MCF 10A (cell line): ENCODE results near the gene RAD1. TPM values are rescaled to one million over a fixed set of nuclear protein-coding genes. Genes with fewer than 3 reads are reported as not detected.
A peak's percentile ranks its signal among the peaks of the same experiment; 100 is the strongest.

Experiments
- BruUV-seq: library from RNA; stranded (reverse); fragments of 400-500 nt; replicated peaks from 2 replicates; lab custom pipeline; 2021; lab: Mats Ljungman, UMichigan
- CTCF ChIA-PET: fragments of 300-600 bp; sonication (Branson Sonifier 250); formaldehyde crosslinking; extraction: SDS; loops from one replicate; lab custom pipeline; 2021; ENCODE audit warnings: antibody characterized with exemption, inconsistent platforms; lab: Yijun Ruan, JAX
- POLR2A ChIA-PET: fragments of 300-600, 350-650 bp; sonication (Branson Sonifier 250); formaldehyde crosslinking; extraction: SDS; loops from one replicate; lab custom pipeline; 2020; ENCODE audit warnings: antibody characterized with exemption, inconsistent platforms; lab: Yijun Ruan, JAX
- DNase-seq: peaks from one replicate; pipeline ENCODE4 v3.0.0-alpha.2; 2018; ENCODE audit not compliant: unreplicated experiment
- H3K27ac Mint-ChIP-seq: one replicate; pipeline ENCODE4 v1.8.0; 2022; ENCODE audit warnings: mild to moderate bottlenecking, low read depth, mixed read lengths; ENCODE audit not compliant: unreplicated experiment
- H3K27me3 Mint-ChIP-seq: one replicate; pipeline ENCODE4 v1.8.0; 2022; ENCODE audit warnings: mixed read lengths; ENCODE audit not compliant: insufficient read depth, unreplicated experiment
- H3K36me3 Mint-ChIP-seq: one replicate; pipeline ENCODE4 v1.8.0; 2022; ENCODE audit warnings: mild to moderate bottlenecking, moderate library complexity, mixed read lengths; ENCODE audit not compliant: insufficient read depth, unreplicated experiment
- H3K4me1 Mint-ChIP-seq: one replicate; pipeline ENCODE4 v1.8.0; 2022; ENCODE audit warnings: mixed read lengths; ENCODE audit not compliant: insufficient read depth, unreplicated experiment
- H3K4me3 Mint-ChIP-seq: one replicate; pipeline ENCODE4 v1.8.0; 2022; ENCODE audit warnings: mild to moderate bottlenecking, moderate library complexity, mixed read lengths; ENCODE audit not compliant: unreplicated experiment
- H3K9me3 Mint-ChIP-seq: one replicate; pipeline ENCODE4 v1.8.0; 2022; ENCODE audit warnings: mixed read lengths; ENCODE audit not compliant: unreplicated experiment
- intact Hi-C: fragments of 100-400 bp; cut with micrococcal nuclease; formaldehyde crosslinking; loops from 2 replicates; pipeline ENCODE4 v1.14.1; 2022
- total RNA-seq: library from RNA; stranded (reverse); gene quantifications from 2 replicates; pipeline ENCODE4 v1.2.3, GENCODE V29; 2022
- TF ChIP-seq, protein P1 (sequence below): fragments of 200-600 bp; IDR thresholded peaks from one replicate; pipeline ENCODE4 v1.8.0; 2022; ENCODE audit warnings: antibody characterized with exemption, mild to moderate bottlenecking; ENCODE audit not compliant: unreplicated experiment

The RAD1 gene
- total RNA-seq, 1 experiment from 2014 or later = 17.2 TPM

DNA sequence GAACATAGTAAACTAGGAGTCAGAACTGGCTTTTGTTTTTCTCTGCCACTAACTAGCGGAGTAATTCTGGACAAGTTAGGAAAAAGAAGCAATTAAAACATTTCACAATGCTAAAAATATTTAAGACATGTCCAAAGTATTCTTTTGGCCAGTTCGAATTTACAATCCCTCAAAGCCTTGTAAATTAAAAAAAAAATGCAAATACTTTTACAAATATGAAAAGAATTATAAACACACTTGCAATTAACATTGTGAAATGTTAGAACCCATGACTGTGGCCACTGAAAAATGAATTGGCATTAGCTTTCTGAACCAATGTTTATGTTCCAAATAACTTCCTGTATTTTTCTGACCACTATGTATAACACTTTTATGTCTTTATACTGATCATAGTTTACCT lies 2.2 kb downstream of the RAD1 start:
- TF ChIP-seq, protein P1, sequence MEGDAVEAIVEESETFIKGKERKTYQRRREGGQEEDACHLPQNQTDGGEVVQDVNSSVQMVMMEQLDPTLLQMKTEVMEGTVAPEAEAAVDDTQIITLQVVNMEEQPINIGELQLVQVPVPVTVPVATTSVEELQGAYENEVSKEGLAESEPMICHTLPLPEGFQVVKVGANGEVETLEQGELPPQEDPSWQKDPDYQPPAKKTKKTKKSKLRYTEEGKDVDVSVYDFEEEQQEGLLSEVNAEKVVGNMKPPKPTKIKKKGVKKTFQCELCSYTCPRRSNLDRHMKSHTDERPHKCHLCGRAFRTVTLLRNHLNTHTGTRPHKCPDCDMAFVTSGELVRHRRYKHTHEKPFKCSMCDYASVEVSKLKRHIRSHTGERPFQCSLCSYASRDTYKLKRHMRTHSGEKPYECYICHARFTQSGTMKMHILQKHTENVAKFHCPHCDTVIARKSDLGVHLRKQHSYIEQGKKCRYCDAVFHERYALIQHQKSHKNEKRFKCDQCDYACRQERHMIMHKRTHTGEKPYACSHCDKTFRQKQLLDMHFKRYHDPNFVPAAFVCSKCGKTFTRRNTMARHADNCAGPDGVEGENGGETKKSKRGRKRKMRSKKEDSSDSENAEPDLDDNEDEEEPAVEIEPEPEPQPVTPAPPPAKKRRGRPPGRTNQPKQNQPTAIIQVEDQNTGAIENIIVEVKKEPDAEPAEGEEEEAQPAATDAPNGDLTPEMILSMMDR = no peak
- H3K27me3 Mint-ChIP-seq = no peaks in the 10 kb centered on the region
- peaks cover 12% of the 10 kb centered on the region for H3K4me1 Mint-ChIP-seq
- H3K27ac Mint-ChIP-seq = no peak overlapping the region
- intact Hi-C loops = loop anchor here (2.0 to 10.0 kb wide), 2 partner anchors 304 to 1468 kb away; partner anchors contain the start of gene TARS1
- peaks cover 30% of the 10 kb centered on the region for H3K36me3 Mint-ChIP-seq
- no peaks in the 10 kb centered on the region for H3K9me3 Mint-ChIP-seq
- DNase-seq = no peak
- no TSS peak for BruUV-seq
- no peak overlapping the region for H3K4me3 Mint-ChIP-seq
- ChIA-PET CTCF (interaction anchor here (0.7 to 2.0 kb wide), 2 partner anchors 15 to 915 kb away, joined by 3 to 11 read pairs; no protein-coding TSS in a partner anchor), POLR2A (interaction anchor here (0.6 to 0.9 kb wide), 3 partner anchors 26 to 1546 kb away, joined by 3 read pairs; no protein-coding TSS in a partner anchor)

DNA sequence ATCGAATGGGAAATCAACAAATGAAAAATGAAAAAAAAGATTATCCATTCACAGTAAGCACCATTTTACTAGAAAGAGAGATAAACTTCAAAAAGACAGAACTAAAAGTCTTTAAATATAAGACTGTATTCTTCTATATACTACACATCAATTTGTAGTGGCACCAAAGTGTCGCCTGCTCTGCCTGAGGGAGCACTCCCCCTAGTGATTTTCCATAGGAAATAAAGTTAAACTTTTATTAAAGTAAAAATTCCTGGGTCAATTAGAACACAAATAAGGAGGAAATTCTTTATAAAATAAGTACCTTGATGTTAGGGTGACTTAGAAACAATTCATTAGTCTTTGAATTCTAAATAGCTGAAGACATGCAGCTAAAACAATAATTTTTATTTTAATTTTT lies 9.7 kb downstream of the RAD1 start:
- intact Hi-C loops = no loop called here
- Mint-ChIP-seq H3K36me3 (peaks cover 20% of the 10 kb centered on the region), H3K27me3 (no peaks in the 10 kb centered on the region), H3K27ac (no peak overlapping the region), H3K4me1 (no peaks in the 10 kb centered on the region), H3K4me3 (no peak overlapping the region), H3K9me3 (no peaks in the 10 kb centered on the region)
- TF ChIP-seq, protein P1 = peak; percentile 34
- BruUV-seq = no TSS peak
- CTCF ChIA-PET = interaction anchor here (0.6 to 16.7 kb wide), 9 partner anchors 9 to 436 kb away, joined by 3 to 468 read pairs (median 6); partner anchors contain the start of genes BRIX1 and RAD1
- peak; percentile 18 for DNase-seq
- POLR2A ChIA-PET = interaction anchor here (0.6 to 4.6 kb wide), 2 partner anchors 10 to 319 kb away, joined by 3 to 27 read pairs; partner anchors contain the start of genes BRIX1 and RAD1

DNA sequence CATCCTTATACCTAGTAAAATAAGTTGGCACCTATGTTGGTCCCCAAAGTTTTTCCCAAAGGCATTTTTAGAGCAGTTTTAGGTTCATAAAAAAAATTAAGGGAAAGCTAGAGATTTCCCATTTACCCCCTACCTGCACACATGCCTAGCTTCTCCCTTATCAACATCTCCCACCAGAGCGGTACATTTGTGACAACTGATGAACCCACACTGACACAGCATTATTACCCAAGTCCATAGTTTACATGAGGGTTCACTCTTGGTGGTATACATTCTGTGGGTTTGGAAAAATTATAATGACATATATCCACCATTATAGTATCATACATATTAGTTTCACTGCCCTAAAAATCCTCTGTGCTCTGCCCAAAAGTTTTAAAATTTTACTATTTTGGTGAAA lies 12.0 kb downstream of the RAD1 start:
- TF ChIP-seq, protein P1 = no peak
- intact Hi-C loops = no loop called here
- peaks cover 3% of the 10 kb centered on the region for H3K36me3 Mint-ChIP-seq
- POLR2A ChIA-PET = interaction anchor here (0.6 to 4.6 kb wide), 3 partner anchors 12 to 26 kb away, joined by 3 to 27 read pairs (median 5); partner anchors contain the start of genes BRIX1, DNAJC21 and RAD1
- H3K4me1 Mint-ChIP-seq = no peaks in the 10 kb centered on the region
- H3K27me3 Mint-ChIP-seq = no peaks in the 10 kb centered on the region
- no peak overlapping the region for H3K4me3 Mint-ChIP-seq
- H3K27ac Mint-ChIP-seq = peak overlapping the region; percentile 25
- DNase-seq = no peak
- H3K9me3 Mint-ChIP-seq = no peaks in the 10 kb centered on the region
- BruUV-seq = no TSS peak
- CTCF ChIA-PET = interaction anchor here (0.8 to 16.7 kb wide), 6 partner anchors 7 to 420 kb away, joined by 3 to 468 read pairs (median 4); partner anchors contain the start of gene RAI14

GRCh38 chr5:34900652-34901051 lies 14.7 kb downstream of the RAD1 start:
- DNase-seq = no peak
- no TSS peak for BruUV-seq
- POLR2A ChIA-PET = interaction anchor here (0.6 kb wide), 1 partner anchor 105 kb away, joined by 3 read pairs; no protein-coding TSS in a partner anchor
- TF ChIP-seq, protein P1 = no peak
- H3K27ac Mint-ChIP-seq = no peak overlapping the region
- no peaks in the 10 kb centered on the region for H3K36me3 Mint-ChIP-seq
- intact Hi-C loops = no loop called here
- no peak overlapping the region for H3K4me3 Mint-ChIP-seq
- no peaks in the 10 kb centered on the region for H3K9me3 Mint-ChIP-seq
- peaks cover 6% of the 10 kb centered on the region for H3K4me1 Mint-ChIP-seq
- CTCF ChIA-PET = interaction anchor here (0.6 to 16.7 kb wide), 9 partner anchors 11 to 417 kb away, joined by 3 to 468 read pairs (median 3); partner anchors contain the start of gene DNAJC21
- H3K27me3 Mint-ChIP-seq = no peaks in the 10 kb centered on the region
